Panc1 (cell line): Measurements from ENCODE around the gene CSDE1. TPM values are rescaled to one million over a fixed set of nuclear protein-coding genes. Genes with fewer than 3 reads are reported as not detected.

Experiments
- ATAC-seq: fragments of 200-7000 bp; cut with Tn5 transposase; 2 replicates; pipeline ENCODE4 v1.9.1; 2020; ENCODE audit warnings: mild to moderate bottlenecking, moderate library complexity
- BruUV-seq: library from RNA; stranded (reverse); fragments of 400-500 nt; replicated peaks from 2 replicates; lab custom pipeline; 2021; lab: Mats Ljungman, UMichigan
- CTCF ChIA-PET: fragments of 300-600 bp; sonication (Branson Sonifier 250); formaldehyde crosslinking; loops from one replicate; lab custom pipeline; 2022; ENCODE audit warnings: antibody characterized with exemption; lab: Charles Lee
- POLR2A ChIA-PET: fragments of 300-600 bp; sonication (Branson Sonifier 250); formaldehyde crosslinking; loops from one replicate; lab custom pipeline; 2022; ENCODE audit warnings: antibody characterized with exemption; lab: Charles Lee
- DNase-seq: peaks from one replicate; pipeline ENCODE4 v3.0.0-alpha.2; 2010; ENCODE audit warnings: low read depth, low spot score
- H3K27ac ChIP-seq: 2 replicates; pipeline ENCODE4 v1.5.1; 2011; ENCODE audit warnings: mild to moderate bottlenecking, low read length, inconsistent platforms
- H3K27me3 ChIP-seq: fragments of 200-500 bp; sonication (Bioruptor generic); 2 replicates; pipeline ENCODE4 v1.6.0; 2014; ENCODE audit warnings: low read length, inconsistent platforms; ENCODE audit not compliant: control insufficient read depth, insufficient read depth
- H3K36me3 ChIP-seq: fragments of 200-500 bp; sonication (Bioruptor generic); 2 replicates; pipeline ENCODE4 v1.5.1; 2014; ENCODE audit warnings: inconsistent platforms, mild to moderate bottlenecking, low read length, moderate library complexity; ENCODE audit not compliant: control insufficient read depth, insufficient read depth
- H3K4me1 ChIP-seq: 2 replicates; pipeline ENCODE4 v1.5.1; 2011; ENCODE audit warnings: inconsistent platforms, mild to moderate bottlenecking, low read length, moderate library complexity; ENCODE audit not compliant: control insufficient read depth, insufficient read depth
- H3K4me3 ChIP-seq, 2 experiments: 2 replicates each; pipeline ENCODE4 v1.5.1; 2011 to 2012; ENCODE audit warnings: low read depth in 2 of 2, low read length in 2 of 2, mild to moderate bottlenecking in 2 of 2, inconsistent platforms in 1 of 2, moderate library complexity in 1 of 2
- H3K9me3 ChIP-seq: fragments of 200-500 bp; sonication (Bioruptor generic); 2 replicates; pipeline ENCODE4 v1.5.1; 2014; ENCODE audit warnings: low read depth, mild to moderate bottlenecking, inconsistent platforms, low read length, moderate library complexity; ENCODE audit not compliant: control insufficient read depth, insufficient read depth
- CTCF ChIP-seq: fragments of 450-650 bp; IDR thresholded peaks from 2 replicates; pipeline ENCODE4 v1.5.1; 2017; ENCODE audit warnings: mild to moderate bottlenecking
- POLR2AphosphoS5 ChIP-seq: IDR thresholded peaks from 2 replicates; pipeline ENCODE4 v1.6.1; 2012; ENCODE audit warnings: mild to moderate bottlenecking, low read depth, low read length, moderate library complexity
- SIN3A ChIP-seq: IDR thresholded peaks from 2 replicates; pipeline ENCODE4 v1.6.1; 2012; ENCODE audit warnings: low read depth, mild to moderate bottlenecking, low read length, moderate library complexity, borderline replicate concordance; ENCODE audit not compliant: insufficient read depth
- TCF7L2 ChIP-seq: IDR thresholded peaks from 2 replicates; pipeline ENCODE4 v1.6.1; 2011; ENCODE audit warnings: mild to moderate bottlenecking, low read depth, low read length, inconsistent platforms
- in situ Hi-C: cut with HindIII; loops from 2 replicates; pipeline ENCODE4 v1.10.0; 2016; ENCODE audit warnings: low sequenced_read_pairs, low pct_unique_long_range_greater_than_20kb
- intact Hi-C: fragments of 100-400 bp; cut with micrococcal nuclease; formaldehyde crosslinking; loops from one replicate; pipeline ENCODE4 v1.10.0; 2022; ENCODE audit not compliant: unreplicated experiment
- total RNA-seq: library from RNA; stranded (reverse); gene quantifications from one replicate; pipeline ENCODE4 v1.2.1, GENCODE V29; 2021; ENCODE audit not compliant: unreplicated experiment
- TF ChIP-seq, protein P1 (sequence below), 2 experiments: IDR thresholded peaks; 2 replicates each; pipeline ENCODE4 v1.6.1; 2011 to 2012; ENCODE audit warnings: low read depth in 2 of 2, control low read depth in 1 of 2, low read length in 1 of 2, mild to moderate bottlenecking in 1 of 2, moderate library complexity in 1 of 2; ENCODE audit not compliant: insufficient read depth in 1 of 2

CSDE1 gene
- total RNA-seq, 1 experiment from 2014 or later, result 347 TPM

DNA sequence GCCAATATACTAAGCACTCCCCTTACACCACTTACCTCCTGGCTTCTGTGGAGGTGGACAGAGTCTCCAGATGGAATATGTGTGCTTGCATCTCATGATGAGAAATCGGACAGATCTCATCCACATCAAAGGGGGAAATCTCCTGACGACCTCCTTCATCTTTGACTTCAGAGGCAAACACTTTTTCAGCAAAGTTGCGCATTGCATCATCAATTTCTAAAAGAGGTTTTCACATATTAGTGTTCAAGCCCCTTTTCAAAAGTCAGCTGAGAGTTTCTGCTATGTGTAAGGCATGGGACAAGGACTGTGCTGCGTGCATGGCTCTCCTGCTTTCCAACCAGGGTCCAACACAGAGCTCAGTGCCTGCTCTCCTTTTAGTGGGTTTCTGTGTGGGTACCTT is 69.3 kb downstream of the CSDE1 start:
- Histone ChIP-seq H3K27ac (no peak overlapping the region), H3K27me3 (peaks cover 2% of the 10 kb centered on the region), H3K9me3 (no peaks in the 10 kb centered on the region), H3K4me3 (no peak overlapping the region), H3K4me1 (no peaks in the 10 kb centered on the region), H3K36me3 (no peaks in the 10 kb centered on the region)
- intact Hi-C loops (no loop called here), in situ Hi-C loops (no loop called here)
- TF ChIP-seq, protein P1, sequence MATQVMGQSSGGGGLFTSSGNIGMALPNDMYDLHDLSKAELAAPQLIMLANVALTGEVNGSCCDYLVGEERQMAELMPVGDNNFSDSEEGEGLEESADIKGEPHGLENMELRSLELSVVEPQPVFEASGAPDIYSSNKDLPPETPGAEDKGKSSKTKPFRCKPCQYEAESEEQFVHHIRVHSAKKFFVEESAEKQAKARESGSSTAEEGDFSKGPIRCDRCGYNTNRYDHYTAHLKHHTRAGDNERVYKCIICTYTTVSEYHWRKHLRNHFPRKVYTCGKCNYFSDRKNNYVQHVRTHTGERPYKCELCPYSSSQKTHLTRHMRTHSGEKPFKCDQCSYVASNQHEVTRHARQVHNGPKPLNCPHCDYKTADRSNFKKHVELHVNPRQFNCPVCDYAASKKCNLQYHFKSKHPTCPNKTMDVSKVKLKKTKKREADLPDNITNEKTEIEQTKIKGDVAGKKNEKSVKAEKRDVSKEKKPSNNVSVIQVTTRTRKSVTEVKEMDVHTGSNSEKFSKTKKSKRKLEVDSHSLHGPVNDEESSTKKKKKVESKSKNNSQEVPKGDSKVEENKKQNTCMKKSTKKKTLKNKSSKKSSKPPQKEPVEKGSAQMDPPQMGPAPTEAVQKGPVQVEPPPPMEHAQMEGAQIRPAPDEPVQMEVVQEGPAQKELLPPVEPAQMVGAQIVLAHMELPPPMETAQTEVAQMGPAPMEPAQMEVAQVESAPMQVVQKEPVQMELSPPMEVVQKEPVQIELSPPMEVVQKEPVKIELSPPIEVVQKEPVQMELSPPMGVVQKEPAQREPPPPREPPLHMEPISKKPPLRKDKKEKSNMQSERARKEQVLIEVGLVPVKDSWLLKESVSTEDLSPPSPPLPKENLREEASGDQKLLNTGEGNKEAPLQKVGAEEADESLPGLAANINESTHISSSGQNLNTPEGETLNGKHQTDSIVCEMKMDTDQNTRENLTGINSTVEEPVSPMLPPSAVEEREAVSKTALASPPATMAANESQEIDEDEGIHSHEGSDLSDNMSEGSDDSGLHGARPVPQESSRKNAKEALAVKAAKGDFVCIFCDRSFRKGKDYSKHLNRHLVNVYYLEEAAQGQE (IDR thresholded peaks at IDR 0.05; ENCODE audit: insufficient read depth in 1 of 2, low read depth in 2 of 2, low read length in 1 of 2), result no peak
- TF ChIP-seq CTCF (no peak), TCF7L2 (no peak), POLR2AphosphoS5 (no peak), SIN3A (no peak)
- ChIA-PET POLR2A (no interaction called here), CTCF (no interaction called here)
- ATAC-seq, result no peak
- no TSS peak for BruUV-seq
- no peak for DNase-seq

DNA sequence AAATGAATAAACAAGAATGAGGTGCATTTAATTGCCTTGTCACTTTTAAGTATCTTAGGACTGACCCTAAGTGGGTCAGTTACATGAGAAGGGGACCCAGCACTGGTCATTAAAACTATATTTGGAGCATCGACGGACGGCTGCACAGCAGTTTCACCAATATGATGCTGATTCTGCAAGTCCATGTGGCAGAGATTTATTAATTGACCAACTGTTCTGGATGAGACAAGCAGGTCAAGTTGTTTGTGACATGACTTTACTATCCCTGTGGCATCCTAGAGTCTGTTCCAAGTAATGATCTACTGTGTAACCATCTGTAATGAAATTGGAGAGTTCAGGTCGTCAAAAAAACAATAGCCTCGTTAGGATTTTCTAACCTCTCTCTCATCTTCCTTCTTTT is 71.9 kb downstream of the CSDE1 start:
- no peaks in the 10 kb centered on the region for H3K9me3 ChIP-seq
- no peak for ATAC-seq
- POLR2A ChIA-PET, result no interaction called here
- H3K27me3 ChIP-seq, result peaks cover 2% of the 10 kb centered on the region
- H3K36me3 ChIP-seq, result no peaks in the 10 kb centered on the region
- no peak for TF ChIP-seq TCF7L2
- no peak for TF ChIP-seq CTCF
- TF ChIP-seq POLR2AphosphoS5, result no peak
- TF ChIP-seq SIN3A, result no peak
- TF ChIP-seq, protein P1 (IDR thresholded peaks at IDR 0.05; ENCODE audit: insufficient read depth in 1 of 2, low read depth in 2 of 2, low read length in 1 of 2), result no peak
- H3K4me3 ChIP-seq, result no peak overlapping the region
- CTCF ChIA-PET, result no interaction called here
- H3K4me1 ChIP-seq, result no peaks in the 10 kb centered on the region
- BruUV-seq, result no TSS peak
- no peak overlapping the region for H3K27ac ChIP-seq
- intact Hi-C loops (no loop called here), in situ Hi-C loops (no loop called here)
- no peak for DNase-seq
